HG03460 (cell line): Measurements from ENCODE around the gene RAMACL.
"Not testable (repeated sequence)": the region's sequence is repeated elsewhere in the genome, so short reads cannot be mapped to it uniquely, and the experiment has no call there.

Experiments
- ATAC-seq: cut with Tn5 transposase; IDR thresholded peaks from one replicate; pipeline ENCODE4 v1.9.1; 2021; ENCODE audit not compliant: unreplicated experiment

Gene RAMACL

GRCh38 chr6:166539011-166539385, 47.5 kb downstream of the RAMACL start:
- ATAC-seq, result not testable (repeated sequence)

GRCh38 chr6:166538297-166539010, 48.0 kb downstream of the RAMACL start:
- ATAC-seq, result no peak

GRCh38 chr6:166534658-166535406, 51.6 kb downstream of the RAMACL start:
- no peak for ATAC-seq

GRCh38 chr6:166533205-166533824, 53.2 kb downstream of the RAMACL start:
- no peak for ATAC-seq
